GM21825 (cell line): ENCODE results near the gene AQP1.

Experiments
- ATAC-seq: cut with Tn5 transposase; IDR thresholded peaks from one replicate; pipeline ENCODE4 v1.9.1; 2021; ENCODE audit warnings: mild to moderate bottlenecking, moderate library complexity; ENCODE audit not compliant: unreplicated experiment

Gene AQP1

DNA sequence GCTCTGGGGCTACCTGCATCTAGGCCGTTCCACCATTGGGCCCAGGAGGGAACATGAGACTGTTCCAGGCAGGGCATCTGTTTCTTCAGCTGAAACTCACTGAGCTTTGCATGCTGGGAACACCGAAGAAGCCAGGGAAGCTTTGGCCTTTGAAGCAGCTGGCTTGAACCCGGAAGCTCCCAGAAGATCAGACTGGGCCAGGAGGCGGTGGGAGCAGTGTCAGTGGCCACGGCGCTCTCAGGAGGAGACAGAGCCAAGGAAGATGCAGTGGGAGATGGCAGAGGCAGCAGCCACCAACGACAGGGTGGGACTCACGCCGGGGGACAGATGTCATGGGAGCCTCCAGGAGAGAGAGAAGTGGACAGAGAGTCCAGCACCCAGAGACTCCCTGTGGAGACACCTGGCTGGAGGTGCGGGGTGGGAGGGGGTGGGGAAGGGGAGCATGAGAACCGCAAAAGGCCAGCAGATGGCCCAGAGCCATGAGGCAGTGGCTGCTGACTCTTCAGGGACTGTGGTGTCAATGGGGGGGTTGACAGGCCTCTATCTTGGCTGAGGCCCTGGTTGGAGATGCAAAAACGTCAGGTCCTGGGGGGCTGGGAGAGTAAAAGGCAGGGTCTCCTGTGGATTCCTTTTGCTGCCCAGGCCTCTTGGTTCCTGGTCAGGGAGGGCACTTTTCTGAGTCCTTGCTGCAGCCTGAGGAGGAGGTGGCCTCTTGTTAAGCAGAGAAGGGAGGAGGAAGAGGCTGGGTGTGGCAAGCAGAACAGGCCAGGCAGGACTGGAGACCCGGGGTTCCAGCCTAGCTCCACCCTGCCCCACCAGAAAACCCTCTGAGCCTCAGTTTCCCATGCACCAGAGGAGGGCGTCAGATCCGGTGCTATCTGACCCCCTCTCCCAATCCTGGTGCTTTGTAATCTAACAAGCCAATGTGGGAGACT is 6.3 kb upstream of the AQP1 start:
- ATAC-seq: no peak

- ATAC-seq: no peak
These were observed 5.6 kb upstream of the AQP1 start for GRCh38 chr7:30906014-30906413.

DNA sequence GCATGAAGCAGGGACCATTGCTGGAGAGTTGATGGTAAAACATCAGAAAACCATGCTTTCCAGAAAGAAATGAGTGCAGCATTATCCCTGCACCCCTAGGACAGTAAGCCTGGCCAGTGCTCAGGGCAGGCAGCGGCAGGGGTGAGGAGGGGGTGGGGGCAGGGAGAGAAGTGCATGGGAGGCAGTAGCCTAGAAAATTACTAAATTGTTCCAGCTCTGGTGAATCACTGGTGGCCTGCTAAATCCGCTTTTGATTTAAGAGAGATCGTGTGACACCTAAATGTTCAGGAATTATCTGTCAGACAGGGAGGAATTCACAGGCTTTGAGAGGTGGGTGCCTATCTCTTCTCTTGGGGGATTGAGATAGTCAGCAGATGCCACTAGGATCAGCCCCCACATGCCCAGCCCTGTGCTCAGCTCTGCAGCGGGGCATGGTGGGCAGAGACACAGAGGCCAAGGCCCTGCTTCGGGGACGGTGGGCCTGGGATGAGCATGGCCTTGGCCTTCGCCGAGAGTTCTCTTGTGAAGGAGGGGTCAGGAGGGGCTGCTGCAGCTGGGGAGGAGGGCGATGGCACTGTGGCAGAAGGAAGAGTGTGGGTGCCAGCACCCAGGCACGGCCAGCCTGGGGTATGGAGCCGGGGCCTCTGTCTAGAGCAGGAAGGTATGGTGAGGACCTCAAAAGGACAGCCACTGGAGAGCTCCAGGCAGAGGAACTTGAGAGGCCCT is 5.0 kb upstream of the AQP1 start:
- ATAC-seq: no peak

DNA sequence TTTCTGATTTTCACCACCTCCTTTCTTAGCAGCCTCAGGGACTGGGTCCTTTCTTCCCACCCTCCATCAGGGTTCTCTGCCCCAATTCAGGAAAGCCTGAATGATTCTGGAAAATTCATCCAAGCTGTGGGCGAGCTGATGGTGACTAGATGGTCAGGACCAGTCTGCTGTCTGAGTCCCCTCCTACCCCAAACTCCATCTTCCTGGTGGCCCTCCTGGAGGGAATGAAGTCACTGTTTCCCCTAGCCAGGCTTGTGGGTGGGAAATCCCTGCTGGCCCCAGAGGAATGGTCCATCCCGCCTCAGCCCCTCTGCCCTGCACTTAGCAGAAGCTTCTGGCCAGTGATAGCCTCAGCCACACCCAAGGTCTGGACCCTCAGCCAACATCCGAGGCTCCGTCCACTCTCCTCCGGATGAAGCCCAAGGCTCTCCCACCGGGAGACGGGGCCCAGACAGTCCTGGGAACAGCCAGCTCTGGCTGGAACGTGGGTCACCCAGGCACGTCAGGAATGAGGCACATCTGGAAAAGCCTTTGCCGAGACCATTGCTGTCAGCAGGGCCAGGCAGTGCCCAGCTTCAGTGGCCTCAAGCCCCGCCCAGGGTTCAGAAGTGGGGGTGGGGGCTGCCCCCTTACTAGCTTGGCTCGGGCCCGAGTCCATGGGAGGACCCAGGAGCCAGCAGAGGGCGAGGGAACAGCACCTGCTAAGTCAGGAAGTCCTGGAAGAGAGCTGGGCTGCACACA is 4.0 kb upstream of the AQP1 start:
- ATAC-seq: no peak

DNA sequence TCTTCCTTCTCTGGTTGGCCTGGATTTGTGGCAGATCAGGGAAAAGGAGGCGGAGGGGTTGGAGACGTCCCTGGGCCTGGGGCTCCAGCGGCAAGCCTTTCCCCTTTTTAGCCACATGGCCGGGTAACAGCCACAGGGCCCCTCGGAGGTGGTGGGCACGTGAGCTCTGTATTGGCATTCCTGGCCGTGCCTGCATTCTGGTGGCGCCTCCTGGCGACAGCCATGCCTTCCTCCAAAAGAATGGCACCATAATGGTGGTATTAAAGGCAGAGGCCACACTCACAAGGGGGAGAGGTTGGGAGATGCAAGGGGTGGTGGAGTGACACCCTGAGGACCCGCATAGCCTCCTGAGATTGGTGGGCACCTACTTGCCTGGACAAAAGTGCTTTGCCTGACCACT is 3.0 kb upstream of the AQP1 start:
- ATAC-seq: no peak

DNA sequence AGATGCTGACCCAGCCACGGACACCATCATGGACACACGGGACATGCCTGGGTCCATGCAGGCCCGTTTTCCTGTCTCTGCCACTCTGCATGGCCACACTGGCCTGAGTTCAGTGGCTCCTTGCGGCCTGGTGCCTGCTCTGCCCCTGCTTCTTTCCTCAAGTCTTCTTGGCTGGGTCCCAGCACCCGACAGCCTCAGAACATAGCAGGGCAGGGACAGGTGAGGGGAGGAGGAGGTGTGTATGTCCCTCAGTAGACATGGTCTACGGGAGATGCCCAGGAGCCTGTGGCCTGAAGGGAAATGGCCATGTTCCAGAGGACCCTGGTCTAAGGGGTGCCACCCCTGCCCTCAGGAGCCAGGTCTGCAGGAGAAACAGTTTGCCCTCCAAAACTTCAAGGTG is 2.2 kb upstream of the AQP1 start:
- ATAC-seq: no peak

GRCh38 chr7:30910411-30911073 is 1.1 kb upstream of the AQP1 start:
- no peak for ATAC-seq

DNA sequence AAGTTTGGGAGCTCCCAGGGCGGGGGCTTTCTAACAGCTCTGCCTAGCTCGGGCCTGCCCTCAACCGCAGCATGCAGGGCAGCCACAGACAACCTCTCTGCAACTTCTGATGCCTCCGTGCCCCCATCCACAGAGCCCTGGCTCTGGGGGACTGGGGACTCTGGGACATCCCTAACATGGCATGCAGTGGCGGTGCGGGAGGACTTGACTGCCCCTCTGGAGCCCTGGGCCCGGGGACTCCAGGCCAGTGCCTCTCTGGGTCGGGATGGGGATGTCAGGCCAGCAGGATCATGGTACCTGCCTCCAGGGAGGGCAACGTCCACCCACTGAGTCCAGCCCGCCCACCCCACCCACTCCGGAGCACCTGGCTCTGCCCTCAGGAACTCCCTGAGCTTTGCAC is 520 bp upstream of the AQP1 start:
- no peak for ATAC-seq

DNA sequence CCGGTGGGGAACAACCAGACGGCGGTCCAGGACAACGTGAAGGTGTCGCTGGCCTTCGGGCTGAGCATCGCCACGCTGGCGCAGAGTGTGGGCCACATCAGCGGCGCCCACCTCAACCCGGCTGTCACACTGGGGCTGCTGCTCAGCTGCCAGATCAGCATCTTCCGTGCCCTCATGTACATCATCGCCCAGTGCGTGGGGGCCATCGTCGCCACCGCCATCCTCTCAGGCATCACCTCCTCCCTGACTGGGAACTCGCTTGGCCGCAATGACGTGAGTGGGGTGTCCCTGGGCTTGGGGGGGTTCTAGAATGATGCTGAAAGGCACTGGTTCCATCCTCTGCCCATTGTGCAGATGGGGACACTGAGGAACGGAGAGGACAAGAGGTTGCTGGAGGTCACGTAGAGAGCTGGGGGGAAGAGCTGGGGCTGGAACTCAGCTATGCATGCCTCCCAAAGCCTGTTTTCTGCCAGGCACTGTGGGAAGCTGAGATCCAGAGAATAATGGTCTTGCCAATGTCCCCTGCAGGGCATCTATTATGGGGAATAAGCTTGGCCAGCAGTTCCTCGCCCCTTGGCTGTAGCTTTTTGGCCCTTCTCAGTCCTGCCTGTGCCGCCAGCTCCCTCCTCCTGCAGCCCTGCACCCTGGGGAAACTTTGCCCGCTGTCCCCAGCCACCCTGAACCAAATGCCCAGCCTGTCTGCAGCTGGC is 523 bp downstream of the AQP1 start:
- no peak for ATAC-seq

DNA sequence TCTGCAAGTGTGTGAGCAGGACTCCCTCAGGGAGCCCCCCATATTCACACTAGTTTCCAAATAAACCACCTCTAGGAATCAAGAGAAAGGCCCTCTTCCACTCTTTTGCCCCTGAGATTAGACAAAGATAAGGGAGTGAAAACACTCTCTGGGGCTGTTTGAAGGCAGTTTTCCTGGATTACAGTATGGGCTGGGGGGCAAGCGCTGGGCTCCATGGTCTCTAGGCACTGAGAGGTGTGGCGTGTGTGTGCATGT is 1.0 kb downstream of the AQP1 start:
- ATAC-seq: no peak

DNA sequence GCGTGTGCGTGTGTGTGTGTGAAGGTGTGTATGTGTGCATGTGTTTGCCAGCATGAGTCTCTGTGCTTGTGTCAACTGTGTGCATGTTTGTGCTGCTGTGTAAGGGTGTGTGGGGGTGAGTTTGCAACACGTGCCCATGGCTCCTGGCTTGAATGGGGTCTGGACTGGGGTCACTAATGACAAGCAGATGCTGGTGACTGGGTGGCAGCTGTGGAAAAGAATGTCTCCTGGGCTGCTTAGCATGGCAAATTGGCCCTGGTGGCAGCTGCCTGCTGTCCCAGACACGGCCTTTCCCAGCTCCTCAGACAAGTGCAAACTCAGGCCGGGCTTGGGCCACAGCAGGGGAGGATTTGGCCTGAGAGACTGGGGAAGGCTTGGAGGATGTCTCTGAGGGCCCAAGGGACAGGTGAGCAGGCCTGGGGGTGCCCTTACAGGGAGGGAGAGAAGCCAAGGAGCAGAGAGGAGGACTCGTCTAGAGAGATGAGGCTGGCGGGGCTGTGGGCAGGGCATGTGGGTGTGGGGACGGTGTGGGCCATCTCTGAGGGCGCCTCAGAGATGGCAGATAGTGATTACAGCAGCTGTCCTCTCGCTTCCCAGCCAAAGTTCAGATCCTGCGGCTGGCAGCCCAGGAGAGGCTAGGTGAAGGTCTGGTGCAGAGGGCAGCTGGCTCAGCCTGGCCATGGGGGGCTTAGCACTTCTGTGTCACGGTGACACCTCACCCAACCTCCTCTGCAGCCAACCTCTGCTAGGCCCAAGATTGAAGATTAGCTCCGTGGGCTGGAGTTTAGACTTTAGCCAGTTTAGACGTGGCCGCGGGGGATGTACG is 1.5 kb downstream of the AQP1 start:
- no peak for ATAC-seq

DNA sequence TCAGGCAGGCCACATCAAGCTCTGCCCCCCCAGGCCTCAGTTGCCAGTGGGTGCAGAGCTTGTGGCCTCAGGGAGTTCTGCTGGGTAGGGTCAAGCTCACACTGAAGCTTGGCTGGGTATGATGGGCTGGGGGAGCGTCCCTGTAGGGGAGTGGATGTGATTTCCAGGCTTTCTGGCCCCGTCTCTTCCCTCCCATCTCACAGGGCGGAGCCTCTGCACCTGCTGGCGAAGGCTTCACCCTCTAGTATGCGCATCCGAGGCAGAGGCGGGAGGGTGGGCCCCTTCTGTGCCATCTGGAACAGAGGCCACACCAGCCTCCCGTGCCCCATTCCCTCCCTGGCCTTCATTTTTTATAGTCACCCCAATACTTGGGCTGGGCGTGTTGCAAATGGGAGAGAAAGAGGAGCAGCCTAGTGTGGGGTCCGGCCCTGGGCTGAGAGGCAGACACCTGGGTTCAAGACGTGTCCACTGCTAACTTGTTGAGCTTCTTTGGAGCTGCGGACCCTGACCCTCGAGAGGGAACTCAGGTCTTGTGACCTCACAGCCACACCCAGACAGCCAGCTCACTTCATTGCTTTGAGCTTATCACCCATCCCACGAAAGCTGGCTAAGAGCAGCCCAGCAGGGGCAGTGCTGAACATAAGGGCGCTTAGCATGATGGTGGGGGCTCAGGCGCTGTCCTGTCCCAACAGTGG is 2.3 kb downstream of the AQP1 start:
- no peak for ATAC-seq

GRCh38 chr7:30914596-30914995 is 2.9 kb downstream of the AQP1 start:
- no peak for ATAC-seq

DNA sequence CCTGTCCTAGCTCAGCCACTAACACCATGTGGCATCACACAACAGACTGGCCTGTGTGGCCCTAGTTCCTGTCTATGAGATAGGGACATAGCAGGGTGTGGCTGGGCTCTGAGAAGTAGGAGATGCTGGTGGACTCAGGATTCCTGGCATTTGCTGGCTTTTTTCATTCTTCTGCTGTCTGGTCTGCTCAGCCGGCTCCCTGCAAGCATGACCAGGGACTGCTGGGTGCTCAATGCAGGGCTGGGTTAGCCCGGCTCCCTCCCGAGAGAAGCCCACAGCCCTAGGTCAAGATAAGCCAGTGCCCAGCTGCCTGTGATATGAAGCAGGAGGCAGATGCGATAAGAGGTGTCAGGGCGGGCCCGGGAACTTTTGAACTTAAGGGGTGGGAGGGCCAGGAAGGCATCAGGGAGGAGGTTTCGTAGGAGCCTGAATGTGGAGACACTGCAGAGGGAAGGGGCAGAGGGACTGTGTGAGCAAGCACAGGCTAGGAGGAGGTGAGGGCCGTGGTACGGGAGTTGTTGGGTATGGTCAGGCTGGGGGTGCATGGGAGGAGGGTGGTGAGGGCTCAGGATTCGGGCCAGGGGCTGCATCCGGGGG is 3.5 kb downstream of the AQP1 start:
- no peak for ATAC-seq

DNA sequence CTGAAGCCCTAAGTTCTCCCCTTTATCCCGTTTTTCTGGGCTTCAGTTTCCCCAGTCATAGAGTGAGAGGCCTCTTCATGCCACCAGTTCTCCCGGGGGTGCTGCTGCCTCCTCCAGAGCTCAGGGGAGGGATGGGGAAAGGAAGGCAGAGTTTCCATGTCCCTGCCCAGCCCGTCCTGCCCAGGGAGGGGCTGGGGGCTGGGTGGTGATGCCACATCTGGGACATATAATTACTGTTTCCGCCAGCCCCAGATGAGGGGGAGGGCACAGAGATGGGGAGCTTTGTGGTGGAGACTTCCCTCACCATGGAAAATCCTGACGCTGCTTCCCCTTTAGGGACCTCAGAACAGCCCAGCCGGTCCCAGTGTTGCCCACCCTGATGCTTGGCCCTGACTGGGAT is 4.1 kb downstream of the AQP1 start:
- no peak for ATAC-seq

- no peak for ATAC-seq
These were observed 4.6 kb downstream of the AQP1 start for GRCh38 chr7:30916255-30916654.

- ATAC-seq: no peak
These were observed 5.1 kb downstream of the AQP1 start for GRCh38 chr7:30916767-30917166.

DNA sequence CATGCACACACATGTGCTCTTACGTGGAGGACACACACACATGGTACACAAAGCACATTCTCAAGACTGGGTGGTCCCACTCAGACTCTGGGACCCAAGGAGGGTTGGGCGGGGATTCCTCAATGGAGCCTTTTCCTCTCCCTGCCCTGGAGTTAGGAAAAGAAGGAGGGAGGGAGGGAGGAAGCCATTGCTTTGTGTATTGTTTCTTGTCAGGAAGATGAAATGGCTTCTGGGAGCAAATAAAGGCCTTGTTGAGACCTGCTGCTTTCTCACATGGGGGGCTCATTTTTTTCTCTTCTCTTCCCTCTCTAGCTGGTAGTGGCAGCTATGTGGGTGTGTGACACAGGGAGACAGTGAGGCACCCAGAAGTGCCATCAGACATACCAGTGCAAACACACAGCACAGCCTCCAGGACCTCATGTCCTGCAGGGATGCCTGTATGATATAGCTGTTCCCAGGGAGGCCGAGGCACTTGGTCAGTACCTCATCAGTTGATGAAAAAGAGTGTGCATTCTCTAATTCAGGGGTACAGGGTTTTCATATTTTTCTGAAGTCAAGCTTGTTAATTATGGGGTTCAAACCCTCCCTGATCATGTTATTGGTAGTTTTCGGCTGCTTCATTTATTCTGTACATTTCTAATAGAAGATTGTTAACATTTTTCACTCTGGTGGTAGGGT is 5.7 kb downstream of the AQP1 start:
- no peak for ATAC-seq
